SIG-M5 (cell line): ENCODE results near the gene GLMP.
A peak's percentile ranks its signal among the peaks of the same experiment; 100 is the strongest.

Experiments
- DNase-seq: peaks from one replicate; lab custom pipeline; 2025; lab: John Stamatoyannopoulos, UW

The GLMP gene

DNA sequence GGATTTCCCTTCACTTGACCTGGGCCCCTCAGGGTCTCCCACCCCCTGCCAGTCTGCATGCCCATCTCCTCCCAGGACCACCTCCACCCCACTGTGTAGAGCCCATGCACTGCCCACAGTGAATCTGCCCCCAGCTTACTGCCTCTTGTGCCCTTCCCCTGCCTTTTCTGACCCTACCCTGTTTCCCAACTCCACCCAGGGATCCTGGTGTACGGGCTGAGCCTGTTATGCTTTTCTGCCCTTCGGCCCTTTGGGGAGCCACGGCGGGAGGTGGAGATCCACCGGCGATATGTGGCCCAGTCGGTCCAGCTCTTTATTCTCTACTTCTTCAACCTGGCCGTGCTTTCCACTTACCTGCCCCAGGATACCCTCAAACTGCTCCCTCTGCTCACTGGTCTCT is 9.4 kb downstream of the GLMP start:
- DNase-seq = no peak

DNA sequence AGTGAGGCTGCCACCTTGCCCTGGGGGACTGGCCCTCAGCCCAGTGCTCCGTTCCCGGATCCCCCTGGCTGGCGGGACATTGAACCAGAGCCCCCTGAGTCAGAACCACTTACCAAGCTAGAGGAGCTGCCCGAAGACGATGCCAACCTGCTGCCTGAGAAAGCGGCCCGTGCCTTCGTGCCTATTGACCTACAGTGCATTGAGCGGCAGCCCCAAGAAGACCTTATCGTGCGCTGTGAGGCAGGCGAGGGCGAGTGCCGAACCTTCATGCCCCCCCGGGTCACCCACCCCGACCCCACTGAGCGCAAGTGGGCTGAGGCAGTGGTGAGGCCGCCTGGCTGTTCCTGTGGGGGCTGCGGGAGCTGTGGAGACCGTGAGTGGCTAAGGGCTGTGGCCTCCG is 10.0 kb downstream of the GLMP start:
- no peak for DNase-seq

DNA sequence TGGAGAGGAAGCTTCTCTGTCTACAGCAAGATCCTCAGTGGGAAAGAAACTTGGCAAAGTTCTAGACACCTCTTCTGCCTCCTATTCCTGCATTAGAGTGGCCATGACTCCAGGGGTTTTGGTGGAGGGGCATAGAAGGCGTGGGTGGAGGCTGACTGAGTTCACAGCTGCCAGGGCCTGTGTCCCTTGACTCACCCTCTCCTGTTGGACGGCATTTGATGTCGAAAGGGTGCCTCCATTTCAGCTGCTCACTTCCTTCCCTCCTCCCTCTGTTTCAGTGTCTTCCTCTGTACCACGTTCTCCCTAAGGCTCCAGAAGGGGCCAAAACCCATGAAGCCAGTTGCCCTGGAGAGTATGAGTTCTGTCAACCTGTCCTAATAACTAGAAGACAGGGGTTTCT is 10.7 kb downstream of the GLMP start:
- no peak for DNase-seq

DNA sequence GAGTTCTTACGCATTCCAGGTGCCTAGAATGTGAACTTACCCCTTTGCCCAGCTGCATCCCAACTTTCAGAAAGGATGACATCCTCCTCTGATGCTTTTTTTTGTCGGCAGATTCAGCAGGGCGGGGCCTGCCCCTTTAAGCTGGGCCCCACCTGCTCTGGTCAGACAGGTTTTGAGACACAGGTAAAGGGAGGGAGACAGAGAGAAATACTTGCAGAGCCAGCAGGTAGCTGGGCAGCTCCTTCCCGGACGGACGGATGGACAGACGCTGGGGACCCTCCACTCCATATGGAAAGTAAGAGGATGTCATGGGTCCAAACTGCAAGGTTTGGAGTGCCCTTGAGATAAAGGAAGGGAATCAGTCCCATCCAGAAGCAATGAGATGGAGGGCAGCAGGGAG is 11.4 kb downstream of the GLMP start, which contains the start of gene TMEM79:
Gene TMEM79 (plus strand): TSS at position 214 of the 400 bp plus-strand sequence. CDS start 902 bp downstream, outside the sequence.
- DNase-seq = no peak

DNA sequence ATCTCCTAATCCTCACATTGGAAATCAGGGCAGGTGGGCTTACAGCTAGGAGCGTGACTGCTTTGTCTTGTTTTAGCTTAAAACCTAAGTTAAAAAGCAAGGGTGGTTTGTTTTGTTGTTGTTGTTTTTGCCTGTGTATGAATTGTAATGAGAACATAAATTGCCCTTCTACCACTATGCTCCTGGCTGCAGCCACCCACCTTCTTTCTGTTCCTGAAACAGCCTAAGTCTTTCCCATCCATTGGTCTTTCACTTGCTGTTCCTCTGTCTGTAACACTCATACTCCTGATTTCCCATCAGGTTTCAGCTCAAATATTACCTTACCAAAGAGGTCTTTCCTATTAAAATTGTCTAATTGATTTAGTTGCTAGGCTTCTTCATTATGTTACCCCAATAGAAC is 12.0 kb downstream of the GLMP start:
- no peak for DNase-seq

DNA sequence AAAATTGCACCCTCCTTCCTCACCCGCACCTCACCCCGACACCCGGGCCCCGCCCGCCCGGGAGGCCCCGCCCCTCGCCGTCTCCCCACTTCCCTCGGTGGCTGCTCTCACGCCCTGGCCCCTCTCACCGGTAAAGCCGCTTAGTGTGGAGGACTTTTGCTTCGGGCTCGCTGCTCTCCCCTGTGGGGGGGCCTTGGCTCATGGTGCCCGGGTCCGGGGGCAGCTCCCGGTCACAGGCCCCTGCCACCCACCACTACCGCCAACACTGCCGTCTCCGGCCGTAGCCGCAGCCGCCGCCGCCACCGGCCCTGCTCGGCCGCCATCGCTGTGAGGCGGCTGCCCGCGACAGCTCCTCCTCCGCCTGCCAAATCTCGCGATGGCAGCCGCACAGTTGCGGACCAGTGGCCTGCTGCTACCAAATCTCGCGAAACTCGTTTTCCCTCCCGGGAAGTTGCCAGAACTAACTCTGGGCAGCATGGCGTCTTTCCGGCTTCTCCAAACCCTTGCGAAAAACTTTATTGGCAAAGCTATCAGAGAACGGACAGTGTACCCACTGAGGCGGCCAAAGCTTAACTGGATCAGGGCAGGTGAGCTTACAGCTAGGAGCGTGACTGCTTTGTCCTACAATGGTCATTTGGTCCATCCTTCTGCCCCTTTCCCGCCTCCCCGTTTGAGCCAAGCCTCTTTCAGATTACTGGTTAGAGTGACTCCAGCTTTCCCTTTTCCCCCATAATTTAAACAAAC is 12.8 kb downstream of the GLMP start, which contains the start of gene SMG5:
Gene SMG5 (minus strand): TSS at position 347 of the 744 bp plus-strand sequence. CDS start 145 bp downstream, at position 202.
- peak; percentile 95 for DNase-seq

DNA sequence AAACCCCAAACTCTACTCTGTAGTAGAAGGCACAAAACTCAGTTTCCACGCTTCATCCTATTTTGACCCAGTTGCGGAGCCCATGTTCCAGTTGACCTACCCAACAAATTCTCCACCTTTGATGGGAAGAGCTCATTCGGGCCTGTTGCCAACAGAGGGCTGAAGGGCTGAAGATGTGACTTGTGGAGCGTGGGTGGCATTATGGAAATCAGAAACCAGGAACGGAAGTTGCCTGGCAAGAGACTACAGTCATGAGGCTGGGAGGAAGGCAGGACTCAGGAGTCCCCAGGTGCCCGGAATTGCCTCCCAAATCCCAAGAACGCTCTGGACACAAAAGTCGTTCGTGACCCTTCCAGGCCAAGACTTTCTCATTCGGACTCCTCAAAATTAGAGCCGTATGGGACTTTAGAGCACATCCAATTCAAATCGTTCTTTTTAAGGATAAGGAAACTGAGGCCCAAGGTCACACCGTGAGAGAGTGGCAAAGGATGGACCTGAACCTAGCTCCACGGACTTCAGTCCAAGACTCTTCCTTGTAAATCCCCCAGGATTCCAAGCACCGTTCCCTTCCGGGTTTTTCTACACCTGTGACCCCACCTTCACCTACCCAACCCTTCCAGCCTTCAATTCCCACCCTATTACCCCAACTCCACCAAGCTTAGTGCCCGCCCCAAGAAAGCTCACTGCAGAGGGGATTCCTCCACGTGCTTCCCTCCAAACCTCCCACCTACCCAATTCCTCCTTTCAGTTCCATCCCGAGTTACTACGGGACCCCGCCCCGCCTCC is 13.6 kb downstream of the GLMP start:
- no peak for DNase-seq

DNA sequence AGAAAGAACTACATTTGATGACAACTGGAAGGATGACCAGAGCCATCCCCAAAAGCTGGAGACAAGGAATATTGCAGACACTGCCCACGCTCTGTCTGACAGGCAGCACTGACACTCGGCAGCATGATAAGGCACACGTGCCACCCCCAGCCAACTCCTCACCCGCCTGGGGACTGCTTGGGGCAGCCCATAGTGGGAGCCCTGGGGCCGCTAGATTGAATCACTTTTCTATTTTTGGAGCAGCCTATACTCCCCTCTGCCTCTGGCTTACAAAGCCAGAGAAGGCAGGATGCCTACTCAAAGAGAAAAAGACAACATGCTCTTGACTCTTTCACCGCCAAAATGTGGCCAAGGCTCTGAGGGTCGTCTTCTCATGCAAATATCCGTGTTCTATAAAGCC is 14.2 kb downstream of the GLMP start:
- DNase-seq = peak; percentile 61

DNA sequence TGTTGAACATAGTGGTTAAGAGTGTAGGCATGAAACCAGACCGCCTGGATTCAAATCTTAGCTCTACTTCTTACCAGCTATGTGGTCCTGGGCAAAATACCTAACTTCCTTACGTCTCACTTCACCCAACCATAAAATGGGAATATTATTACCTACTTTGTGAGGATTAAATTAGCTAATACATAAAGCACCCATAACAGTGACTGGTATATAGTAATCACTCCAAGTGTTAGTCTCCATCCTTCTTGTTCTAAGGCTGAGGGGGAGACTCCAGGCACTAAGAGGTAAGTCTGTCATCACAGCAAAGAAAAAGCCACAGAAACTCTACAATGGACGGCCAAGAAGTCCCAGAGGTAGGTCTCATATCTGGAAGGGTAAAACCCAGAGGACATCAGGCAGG is 15.6 kb downstream of the GLMP start:
- no peak for DNase-seq

DNA sequence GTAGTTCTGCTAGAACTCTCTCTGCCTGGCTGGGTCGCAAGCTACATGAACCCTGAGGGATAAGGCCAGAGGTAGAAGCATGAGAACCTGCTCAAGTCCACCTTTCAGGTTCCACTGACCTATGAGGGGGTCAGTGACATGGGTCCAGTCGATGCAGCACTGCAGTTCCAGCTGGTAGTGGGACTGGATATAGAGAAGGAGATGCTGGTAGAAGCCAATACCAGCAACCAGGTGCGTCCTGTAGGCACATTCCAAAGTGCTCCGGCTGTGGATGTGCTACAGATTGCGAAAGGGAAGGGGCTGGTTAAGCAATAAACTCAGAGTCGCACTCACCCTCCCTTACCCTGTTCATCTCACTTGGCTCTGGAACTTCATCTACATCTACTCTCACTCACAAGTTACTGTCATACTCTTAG is 18.5 kb downstream of the GLMP start:
- no peak for DNase-seq

DNA sequence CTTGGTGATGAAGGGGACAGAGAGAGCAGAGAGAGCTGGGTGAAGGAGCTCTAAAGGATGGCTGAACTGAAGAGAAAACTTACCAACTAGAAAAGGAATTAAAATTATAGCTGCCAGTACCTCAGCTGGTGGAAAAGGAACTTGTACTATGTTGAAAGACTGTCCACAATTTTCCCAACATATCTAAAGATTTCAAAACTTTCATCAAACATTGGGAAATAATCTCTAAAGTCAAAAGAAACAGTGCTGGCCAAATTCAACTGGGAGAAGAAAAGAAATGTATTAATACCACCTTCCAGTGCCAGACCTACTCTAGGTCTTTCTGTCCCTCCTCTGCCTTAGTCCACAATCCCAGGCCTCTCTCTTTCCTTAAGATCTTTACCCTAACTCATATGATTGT is 18.9 kb downstream of the GLMP start:
- DNase-seq = no peak

DNA sequence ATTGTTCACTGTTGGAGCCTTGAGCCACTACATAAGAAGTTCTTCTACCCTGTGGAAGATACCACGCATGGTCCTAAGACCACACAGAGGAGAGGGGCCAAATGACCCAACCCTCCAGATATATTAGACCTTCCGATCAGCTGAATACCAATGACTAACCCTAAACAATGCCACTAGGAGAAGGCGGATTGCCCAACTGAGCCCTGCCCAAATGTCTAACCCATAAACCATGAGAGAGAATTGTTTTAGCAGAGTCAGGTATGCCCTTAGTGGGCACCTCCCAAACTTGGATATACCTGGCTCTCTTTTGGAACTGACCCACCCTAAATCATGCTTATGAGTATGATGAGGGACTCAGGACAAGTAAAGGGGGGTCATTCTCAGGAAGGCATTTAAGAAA is 25.2 kb downstream of the GLMP start:
- DNase-seq = no peak

DNA sequence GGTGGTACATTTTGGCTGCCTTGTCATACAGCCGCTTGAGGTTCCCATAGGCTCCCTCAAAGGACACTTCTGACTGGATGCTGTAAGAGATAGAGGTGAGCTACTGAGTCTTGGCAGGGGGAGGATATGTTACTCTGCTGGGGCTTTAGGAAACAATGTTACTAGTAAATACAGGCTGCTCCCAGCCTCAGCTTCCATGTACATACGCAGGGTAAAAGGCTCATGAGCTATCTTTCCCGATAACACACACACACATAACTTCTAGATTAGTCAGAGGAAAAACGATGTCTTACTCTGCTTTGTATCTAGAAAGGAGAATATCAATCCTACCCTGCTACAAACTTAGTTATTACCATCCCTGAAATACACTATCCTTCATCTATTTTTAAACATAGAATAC is 27.1 kb downstream of the GLMP start:
- DNase-seq = no peak

DNA sequence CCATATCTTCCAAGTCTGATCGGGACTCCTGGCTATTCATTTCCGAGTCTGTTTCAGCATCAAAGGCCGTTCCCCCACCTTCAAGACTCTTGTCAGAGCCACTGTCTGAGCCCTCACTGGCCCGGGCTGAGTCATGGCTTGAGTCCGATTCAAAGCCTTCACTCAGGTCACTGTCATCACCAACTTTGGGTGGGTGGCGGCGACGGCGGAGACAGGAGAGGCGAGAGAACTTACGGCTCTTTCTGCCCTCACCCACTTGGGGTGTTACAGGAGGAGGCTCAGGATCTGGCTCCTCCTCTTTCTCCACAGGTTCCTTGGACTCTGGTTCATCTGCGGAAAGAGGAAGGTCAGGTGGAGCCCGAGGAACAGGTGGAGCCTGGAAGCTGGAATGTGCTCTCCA is 29.4 kb downstream of the GLMP start:
- DNase-seq = no peak

DNA sequence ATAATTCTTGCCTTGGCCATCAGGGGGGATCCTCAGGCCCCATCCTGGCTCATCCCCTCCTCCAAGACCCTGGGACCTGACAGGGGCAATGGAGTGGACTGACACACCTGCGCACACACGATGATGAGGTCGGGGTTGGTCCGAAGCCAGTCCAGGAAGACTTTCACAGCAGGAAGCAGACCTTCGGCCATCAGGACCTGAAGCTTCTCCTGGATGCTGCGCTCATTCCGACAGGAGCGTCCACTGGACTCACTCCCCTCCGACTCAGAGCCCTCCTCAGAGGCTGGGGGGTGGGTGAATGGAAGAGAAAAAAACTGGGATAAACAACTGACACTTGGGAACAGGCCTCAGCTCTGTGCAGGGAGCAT is 32.2 kb downstream of the GLMP start:
- DNase-seq = no peak

DNA sequence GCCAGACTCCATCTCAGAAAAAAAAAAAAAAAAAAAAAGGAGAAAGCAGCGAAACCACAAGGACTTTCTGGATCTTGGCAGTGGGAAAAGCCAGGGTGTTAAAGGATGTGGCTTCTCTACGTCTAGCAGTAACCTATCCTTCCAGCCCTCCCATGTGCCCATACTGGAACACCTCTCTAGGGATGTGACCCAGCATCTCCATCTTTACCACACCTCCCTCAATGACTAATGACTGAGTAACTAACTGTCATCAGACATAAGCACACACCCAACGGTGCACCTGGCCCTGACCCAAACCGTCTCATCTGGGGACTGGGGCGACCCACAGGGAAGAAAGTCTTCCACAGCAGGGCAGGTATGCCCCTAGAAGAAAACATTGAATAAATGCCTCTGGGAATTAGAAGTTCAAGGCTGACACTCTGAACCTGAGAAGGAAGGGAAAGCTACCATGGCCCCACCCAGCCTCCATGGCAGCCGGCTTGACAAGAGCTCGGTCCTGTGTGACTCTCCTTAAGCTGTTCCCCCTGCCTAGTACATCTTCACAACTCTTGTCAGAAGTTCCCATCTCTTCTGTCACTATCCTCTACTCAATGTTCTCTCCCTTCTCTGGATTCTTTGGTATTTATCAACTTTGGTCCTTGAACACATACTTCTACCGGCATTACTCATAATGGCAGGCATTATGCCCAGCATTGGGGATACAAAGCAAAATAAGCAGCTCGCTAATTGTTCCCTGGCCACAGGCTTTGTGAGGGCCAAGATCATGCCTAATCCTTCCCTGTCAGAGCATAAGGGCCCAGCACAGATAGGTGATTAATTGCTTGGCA is 32.8 kb downstream of the GLMP start:
- DNase-seq = no peak

DNA sequence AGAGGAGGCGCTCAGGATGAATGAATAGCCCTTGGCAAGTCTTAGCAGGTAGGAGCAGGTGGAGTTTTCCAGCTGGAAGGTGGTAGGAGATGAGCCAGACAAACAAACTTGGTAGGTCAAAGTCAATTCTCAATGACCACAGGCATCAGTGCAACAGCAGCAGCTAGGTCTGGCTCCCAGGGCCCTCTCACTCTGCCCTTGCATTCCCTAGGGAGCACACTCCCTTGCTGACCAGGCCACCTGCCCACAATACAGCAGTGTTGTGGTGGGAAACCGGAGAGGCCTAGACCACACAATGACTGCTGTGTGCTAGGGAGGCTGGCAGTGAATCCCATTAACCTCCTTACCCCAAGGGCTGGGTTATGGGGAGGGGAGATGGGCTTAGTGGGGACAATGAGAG is 34.6 kb downstream of the GLMP start:
- no peak for DNase-seq

DNA sequence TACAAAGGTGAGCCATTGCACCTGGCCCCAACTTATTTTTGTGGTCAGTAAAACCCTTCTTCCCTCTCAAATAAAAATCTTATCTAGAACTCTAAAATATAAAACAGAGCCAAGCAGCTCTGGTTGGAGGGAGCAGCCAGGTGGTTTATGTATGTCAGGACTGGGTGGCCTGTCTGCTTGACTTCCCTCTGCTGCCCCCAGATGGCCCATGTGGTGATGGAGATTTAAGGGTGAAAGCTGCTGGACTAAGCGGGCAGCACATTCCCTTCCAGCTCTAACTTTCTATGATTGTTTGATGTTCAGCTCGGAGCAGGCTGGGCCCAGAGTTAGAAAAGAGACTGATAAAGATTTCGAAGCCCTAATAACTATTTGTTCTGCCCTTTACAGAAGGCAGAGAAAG is 35.7 kb downstream of the GLMP start:
- no peak for DNase-seq

DNA sequence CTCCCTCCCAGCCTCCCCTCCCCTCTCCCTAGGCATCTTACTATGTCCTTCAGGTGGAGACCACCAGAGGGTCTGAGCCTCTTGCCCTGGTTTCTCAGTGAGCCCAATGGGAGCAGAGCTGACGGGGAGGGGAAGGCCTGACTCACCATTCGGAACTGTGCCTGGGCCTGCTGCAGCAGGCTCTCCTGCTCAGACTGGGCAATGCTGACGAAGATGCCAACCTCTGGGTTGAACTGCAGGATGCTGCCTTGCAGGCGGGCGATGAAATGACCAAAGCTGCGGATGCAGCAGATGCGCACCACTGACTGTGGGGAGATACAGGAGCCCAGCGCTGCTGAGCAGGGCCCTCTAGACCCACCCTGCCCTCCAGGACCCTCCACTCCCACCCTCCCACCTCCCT is 36.6 kb downstream of the GLMP start:
- DNase-seq = no peak

DNA sequence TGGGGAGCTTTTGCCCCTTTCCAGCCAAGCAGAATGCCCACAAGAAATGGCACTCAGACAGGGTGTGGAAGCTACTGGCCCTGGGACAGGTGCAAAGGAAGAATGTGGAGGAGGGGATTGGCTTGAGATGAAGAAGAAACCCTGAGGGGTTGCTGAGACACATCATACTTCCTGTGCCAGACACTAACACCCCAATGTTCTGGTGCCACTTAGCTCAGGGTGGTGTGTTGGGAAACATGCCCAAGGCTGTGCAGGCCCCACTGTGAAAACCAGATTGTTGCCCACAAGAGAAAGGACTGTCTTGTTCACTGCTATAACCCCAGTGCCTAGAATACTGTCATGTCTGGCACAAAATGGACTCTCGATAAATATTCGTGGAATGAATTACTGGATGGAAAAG is 37.8 kb downstream of the GLMP start:
- DNase-seq = no peak

DNA sequence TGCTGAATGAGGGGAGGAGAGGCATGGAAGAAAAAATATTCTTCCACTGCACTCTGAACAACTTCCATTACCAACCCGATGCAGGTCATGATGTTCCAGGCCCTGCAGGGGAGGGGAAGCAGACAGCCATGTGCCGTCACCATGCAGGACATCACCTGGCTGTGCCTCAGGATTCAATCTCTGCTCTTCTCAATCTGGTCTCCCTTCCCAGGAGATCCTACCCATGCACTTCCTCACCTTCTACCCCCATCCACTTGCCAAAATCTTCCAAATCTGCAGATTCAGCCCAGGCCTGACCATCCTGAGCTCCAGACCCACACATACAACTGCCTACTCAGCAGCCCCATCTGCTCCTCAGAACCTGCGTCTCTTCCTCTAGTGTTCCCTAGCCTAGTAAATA is 41.8 kb downstream of the GLMP start:
- DNase-seq = no peak

DNA sequence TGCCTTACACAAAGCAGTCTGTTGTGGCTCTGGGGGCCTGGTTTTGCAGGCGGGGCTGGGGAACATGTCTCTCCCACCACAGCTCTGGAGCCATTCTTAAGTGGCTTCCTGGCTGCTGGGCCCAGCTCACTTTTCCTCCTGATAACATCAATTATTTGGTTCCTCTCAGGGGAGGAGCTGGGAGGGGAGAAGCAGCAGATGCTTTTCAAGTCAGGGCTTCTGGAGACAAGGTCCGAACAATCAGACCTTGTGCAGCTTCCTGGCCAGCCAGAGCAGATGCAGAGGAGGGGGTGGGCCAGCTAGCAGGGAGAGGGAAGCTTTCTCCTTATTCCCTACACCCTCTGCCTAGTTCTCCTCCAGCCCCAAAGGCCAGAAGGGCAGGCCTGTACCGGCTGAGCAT is 44.0 kb downstream of the GLMP start:
- DNase-seq = no peak

DNA sequence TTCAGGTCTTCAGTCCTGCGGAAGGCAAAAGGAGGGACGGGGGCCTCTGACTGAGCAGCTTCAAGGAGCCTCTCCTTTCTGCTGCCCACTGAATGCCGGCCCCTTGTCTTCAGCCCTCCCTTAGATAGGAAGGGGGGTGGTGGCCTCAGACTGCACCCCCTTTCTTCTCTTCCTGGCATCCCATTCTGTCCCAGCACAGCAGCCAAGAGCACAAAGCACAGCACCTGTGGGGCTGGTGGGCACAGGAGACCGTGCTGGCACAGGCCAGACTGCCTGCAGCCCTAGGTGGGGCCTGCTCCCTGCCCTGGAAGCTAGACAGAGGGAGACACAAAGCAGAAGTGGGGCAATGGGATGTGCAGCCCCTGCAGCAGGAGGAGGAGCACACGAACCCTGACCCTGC is 45.9 kb downstream of the GLMP start:
- no peak for DNase-seq
